NCI-H226 (cell line): Measurements from ENCODE around the gene BTBD6.

ENCODE experiments used
- DNase-seq: peaks from one replicate; pipeline ENCODE4 v3.0.0-alpha.2; 2015

Gene BTBD6

DNA sequence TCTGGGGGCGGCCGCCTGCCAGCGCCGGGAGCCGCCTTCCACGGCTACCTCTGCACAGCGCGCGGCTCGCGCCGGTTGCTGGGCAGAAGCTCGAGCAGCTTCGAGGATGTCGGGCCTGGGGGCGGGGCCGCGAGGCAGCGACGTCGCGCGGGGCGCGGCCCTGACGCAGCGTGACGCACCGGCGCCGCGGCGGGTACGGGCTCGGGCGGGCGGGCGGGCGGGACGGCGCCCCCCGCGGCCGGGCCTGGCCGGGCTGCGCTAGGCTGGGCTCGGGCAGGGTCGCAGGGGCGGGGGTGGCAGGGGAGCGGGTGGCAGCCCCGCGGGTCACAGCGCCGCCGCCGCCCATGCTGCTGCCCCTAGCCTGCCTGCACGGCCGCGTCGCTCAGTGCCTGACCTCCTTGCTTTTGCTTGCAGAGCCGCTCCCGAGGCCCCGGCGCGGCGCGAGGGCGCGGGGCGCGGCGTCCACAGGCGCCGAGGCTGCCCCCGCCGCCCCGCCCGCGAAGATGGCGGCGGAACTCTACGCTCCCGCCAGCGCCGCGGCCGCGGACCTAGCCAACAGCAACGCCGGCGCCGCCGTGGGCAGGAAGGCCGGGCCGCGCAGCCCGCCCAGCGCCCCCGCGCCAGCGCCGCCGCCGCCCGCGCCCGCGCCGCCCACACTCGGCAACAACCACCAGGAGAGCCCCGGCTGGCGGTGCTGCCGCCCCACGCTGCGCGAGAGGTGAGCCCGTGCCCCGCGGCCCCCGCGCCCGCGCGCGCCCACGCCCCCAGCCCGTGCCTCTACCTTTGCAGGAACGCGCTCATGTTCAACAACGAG lies at the start of gene BTBD6:
Gene BTBD6, plus strand, starts transcription at position 166 of the 814 bp plus-strand sequence. Its CDS starts 179 bp downstream, at position 345.
- DNase-seq: peak; percentile 79

DNA sequence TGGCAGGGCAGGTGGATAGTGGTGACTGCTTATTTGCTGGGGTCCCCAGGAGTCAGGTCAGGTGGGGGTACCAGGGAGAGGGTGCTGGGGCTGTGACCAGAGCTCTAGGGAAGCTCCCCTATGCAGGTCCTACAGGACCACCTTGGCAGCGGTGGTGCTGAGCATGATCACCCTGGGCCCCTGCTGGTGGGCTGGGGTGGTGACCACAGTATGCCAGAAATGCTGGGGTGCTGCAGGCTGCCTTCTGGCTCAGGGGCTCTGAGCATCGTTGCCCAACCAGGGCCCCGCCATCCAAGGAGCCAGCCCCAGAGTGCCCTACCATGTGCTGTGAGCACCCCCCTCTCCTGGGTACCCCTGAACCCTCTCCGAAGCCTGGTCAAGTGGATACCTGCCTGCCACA lies 49.7 kb upstream of the BTBD6 start:
- no peak for DNase-seq

DNA sequence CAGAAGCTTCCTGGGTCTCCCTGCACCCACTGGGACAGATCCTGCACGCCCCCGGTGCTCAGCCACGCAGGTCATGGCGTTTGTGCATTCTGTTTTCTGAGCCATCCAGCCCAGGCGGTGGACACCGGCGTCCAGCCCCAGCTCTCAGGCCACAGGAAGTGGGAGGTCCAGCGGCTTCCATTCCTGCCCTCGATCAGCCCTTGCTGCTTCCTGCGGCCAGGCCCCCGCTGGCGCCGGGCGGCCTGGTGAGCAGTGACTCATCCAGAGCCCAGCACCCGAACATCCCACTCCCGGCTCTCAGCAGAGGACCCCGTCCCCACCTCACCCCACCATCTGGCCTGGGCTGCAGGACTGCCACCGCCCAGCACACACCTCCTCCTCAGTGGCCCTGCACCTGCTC lies 49.2 kb upstream of the BTBD6 start:
- DNase-seq: peak; percentile 73

DNA sequence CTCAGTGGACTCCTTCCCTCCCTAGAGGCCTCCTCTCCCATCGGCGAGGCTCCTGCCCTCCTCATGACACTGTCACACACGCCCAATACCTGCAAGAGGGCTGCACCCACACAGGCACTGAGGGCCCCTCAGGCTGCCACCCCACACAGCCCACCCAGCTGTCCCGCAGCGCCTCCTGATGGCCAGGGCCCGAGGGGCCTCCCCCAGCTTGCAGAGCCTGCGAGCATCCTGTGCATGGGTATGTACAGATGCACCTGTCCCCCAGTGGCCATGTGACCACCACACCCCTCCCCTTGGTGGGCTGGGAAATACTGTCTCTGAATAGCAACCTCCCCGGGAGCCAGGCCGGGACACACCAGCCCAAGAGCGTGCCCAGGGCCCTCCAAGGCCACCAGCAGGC lies 48.3 kb upstream of the BTBD6 start:
- DNase-seq: no peak

DNA sequence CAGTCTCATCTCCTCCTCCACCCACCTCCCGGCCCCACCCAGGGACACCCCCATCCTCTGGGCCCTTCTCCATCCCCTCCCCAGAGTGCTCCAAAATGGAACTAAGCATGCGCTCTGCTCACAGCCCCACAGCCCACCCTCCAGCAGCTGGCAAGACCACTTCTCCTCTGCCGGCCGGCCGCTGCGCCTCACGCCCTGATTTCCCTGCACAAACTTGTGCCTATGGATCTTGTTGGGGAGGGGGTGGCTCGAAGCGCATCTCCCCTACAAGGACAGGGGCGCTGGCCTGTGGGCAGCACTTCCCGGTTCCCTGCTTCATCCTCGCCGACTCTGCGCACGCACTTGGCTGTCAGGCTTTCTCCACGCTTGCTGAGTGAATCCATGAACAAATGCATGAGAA lies 47.7 kb upstream of the BTBD6 start:
- no peak for DNase-seq

DNA sequence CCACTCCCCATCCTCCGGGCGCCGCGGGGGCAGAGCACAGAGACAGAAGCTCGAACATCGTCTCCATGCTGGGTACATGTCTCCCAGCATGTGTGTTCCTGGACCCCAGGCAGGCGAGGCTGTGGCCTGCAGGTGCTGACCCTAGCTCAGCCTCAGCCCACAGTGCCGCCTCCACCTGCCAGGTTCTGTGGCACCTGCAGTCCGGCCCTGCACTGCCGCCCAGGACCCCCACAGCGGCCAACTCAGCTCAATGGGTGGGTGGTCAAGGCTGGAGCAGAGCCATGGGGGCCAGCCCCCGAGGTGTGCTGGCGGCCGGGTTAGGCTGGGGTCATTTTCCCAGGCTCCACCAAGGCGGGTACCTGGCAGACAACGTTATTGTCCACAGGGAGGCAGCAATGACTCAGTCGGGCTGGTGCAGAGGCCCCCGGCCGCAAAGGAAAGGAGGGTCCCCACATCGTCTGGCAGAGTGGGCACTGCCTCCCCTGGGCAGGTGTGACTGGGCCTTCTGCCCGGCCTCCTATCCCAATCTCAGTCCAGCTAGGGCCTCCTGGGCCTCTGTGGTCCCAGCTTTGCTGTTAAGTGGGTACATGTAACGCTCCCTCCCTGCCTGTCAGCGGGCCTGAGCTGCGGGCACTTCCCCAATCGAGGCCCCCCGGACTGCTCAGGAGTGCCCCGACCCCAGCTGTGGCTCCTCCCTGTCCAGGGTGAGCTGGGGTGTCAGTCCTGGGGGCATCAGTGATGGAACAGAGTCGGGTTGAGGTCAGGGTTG lies 47.0 kb upstream of the BTBD6 start:
- no peak for DNase-seq

DNA sequence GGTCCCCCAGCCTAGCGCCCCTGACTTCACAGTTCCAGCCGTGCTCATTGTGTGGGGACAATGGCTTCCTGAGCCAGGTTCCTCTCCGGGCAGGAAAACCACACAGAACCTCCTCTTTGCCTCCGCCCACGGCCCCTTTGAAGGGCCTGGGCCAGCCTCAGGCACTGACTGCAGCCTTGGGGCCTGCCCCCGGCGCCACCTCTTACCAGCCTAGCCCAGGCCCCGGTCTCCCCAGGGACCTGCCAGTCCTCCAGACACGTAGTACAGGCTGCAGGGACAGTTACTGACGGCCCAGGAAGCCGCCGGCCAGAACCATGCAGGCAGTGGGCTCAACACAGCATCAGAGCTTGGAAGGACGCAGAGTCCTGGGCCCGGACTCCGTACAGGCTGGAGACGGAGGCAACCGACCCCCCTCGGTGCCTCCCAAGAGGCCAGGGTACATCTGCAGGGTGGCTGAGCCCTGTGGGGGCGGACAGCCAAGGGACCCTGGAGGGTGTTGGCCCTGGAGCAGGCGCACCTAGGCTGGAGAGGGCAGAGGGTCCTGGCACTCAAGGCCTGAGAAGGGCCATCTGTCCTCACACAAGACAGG lies 46.3 kb upstream of the BTBD6 start:
- DNase-seq: no peak

DNA sequence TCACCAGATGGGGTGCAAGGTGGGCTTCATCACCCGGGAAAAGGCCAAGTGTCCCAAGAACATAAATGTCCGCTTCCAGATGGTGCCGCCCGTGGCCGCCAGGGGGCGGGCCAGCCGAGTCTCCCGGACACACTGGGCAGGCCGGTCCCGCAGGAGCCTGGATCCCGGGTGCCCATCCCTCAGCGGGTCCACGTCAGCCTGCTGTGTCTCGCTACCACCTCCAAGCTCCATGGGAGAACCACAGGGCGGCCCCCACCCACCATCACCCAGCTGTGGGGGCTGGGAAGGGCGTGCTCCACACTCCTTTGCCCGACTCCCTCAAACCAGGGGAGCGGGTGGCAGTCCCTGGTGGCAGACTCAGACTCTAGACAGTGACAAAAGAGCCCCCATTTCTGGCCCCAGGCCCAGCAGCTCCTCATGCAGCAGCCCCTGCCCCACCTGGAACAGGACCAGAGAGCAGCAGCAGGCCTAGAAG lies 45.2 kb upstream of the BTBD6 start:
- DNase-seq: peak; percentile 31

DNA sequence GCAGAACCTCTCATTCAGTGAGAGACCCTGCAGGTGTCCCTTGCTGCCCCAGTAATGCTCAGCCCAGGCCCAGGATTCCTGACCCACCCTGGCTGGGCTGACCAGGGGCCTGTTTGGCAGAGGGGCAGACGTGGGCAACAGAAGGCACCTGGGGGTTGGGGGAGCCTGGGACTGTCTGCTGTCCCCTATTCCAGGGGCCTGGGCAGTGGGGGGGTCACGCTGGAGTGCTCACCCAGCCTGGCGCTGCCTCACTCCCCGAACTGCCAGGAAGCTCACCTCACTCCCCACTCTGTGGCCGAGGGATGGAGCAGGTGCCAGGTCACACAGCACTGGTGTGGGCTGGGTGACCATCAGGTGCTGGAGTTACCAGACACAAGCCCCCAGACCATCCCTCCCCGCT lies 44.6 kb upstream of the BTBD6 start:
- no peak for DNase-seq

DNA sequence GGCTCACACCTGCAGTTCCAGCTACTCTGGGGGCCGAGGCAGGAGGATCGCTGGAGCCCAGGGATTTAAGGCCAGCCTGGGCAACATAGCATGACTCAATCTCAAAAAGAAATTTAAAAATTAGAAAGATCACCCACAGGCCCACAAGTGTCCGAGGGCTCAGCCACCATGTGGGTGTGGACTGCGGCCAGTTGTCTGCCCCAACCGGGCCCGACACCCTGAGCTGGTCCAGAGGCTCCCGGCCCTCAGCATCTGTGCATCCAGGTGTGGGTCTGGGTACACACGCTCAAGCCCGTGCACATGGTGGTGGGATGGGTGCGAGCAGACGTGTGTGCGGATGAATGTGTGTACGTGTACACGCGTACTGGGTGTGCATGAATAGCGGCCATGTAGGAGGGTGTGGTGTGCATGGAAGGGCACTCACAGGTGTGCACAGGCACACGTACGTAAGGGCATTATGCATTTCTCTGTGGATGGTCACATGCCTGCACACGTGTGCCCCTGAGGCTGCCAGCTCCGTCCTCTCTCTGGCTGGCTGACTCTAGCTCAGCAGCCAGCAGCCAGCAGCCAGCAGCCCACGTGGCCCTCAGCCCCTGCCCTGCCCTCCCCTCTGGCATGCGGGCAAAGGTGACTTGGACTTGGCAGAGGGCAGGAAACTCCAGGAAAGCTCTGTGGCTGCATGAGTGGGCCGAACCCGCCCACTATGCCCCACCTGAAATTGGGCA lies 44.0 kb upstream of the BTBD6 start:
- peak; percentile 31 for DNase-seq

DNA sequence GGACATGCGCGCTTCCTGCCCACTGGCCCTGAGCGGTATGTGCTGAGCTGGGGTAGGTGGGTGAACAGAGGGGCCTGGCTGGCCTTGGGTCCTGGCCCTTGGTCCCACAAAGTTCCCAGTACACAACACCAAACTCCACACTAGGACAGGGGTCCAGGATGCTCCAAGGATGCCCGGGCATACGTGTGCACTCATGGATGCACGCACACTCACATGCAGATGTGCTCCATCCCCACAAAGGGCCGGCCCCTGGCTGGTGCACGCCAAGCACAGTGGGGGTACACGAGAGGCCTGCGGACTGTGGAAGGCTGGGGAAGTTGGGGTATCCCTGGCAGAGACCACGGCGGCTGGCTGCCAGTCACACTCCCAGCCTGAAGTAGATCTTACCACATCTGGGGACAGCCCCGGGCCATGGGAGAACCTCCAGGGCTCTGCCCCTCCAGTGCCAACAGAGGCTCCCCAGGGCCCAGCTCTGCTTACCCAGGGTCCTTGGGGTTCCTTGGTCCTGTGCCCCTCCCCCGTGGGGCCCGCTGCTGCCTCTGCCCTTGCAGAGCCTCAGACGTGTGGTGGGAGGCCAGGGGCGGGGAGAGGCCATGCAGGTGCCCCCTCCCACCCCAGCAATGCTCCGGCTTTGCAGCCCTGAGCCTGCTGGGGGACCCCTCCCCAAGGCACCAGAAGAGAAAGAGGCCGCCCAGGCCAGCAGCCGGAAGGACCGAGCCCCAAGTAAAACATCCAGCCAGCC lies 43.2 kb upstream of the BTBD6 start:
- DNase-seq: no peak

DNA sequence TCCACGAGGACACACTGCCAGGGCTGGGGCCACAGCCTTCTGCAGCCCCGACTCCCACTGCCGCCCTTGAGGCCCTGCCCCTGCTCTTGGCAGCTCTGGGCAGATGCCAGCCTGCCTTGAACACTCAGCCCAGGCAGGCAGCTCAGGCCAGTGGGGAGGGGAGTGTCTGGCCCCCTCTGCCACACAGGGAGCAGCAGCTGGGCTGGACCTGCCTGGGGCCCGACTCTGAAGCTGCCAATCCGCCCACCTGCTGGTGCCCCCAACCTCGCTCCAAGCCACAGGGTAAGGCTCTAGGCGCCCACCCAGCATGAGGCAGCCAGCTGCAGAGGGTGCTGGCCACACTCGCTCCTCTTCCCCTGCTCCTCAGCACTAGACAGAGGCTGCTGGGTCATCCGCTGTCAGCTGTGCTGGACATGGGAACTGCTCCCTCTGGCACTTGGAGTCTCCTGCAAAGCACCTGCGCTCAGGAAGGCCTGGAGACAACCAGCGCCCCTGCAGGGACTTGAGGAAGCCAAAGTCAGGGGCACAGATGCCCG lies 42.6 kb upstream of the BTBD6 start:
- no peak for DNase-seq

DNA sequence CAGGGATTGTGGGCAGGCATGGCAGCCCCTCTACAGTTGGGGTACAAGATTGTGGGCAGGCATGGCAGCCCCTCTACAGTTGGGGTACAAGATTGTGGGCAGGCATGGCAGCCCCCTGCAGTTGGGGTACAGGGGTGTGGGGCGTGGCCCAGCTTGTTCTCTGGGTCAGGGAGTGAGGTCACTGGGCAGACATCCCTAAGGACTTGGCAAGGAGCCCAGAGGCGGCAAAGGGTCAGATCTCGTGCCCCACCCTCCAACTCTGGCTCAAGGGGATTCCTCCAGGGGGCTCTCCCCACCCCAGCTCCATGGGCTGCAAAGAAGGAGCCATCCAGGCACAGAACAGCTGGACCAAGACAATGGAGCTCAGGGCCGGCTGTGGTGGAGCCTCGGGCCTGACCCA lies 41.5 kb upstream of the BTBD6 start:
- no peak for DNase-seq

DNA sequence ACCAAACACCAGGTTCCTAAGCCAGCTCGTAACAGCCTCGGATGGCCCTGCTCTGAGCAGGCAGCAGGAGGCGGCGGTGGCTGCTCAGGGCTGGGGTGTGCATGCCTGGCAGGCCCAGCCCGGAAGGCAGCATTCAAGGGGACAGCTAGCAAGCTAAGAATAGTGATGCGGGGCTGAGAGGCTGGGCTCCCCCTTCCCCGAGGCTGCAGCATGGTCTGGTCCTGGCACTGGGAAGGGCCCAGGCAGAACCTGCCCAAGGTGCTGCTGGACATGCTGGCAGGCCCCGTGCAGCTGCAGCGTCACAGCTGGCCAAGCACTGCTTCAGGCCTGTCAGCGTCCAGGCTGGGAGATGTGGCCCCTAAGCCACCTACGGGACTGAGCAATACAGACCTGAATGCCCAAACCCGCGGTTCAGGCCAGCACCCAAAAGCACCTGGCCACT lies 40.9 kb upstream of the BTBD6 start:
- DNase-seq: no peak

DNA sequence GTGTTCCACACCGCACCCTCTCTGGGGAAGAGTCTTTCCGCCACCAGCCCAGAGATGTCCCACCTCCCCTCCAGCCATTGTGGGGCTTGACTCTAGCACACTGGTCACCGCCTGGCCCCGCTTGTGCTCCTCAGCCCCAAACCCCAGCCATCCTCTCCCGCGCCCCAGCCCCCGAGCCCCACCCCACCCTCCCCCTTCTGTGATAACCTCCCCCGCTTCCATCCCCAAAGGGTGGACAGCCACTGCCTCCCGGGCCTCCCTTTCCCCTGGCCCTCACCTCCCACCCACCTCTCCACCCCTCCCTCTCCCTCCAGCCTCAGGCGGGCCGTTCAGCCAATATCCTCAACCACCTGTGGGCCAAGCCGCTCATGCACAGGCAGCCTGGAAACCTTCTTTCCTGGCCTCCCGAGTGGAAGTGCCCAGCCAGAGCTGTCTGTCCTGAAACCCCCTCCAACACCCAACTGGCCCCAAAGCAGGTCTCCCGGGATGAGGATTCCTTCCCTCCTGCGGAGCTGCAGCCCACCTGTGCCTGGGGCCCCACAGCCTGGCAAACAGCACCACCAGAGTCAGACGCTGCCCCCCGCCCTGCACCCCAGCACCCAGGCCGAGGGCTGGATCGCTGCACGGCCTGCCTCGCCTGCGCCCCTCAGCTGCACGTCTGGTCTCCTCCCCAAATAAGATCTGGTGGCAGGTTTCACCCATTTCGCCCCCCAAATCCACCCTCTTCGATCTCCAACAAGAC lies 40.2 kb upstream of the BTBD6 start:
- no peak for DNase-seq

DNA sequence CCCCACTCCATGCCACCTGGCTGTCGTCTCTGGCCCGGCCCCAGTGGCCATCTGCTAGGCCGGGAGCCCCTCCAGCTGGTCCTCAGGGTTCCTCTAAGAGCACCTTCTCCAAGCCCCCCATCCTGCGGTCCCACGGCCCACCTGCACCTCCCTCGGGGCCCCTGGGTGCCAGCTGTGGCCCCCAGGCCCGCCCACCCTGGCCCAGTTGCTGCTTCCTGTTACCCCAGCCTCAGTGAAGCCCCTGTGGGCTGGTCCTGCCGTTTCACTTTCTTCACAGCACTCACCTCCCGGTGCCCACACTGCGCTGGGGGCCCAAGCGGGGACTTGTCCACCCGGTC lies 39.6 kb upstream of the BTBD6 start:
- DNase-seq: no peak

DNA sequence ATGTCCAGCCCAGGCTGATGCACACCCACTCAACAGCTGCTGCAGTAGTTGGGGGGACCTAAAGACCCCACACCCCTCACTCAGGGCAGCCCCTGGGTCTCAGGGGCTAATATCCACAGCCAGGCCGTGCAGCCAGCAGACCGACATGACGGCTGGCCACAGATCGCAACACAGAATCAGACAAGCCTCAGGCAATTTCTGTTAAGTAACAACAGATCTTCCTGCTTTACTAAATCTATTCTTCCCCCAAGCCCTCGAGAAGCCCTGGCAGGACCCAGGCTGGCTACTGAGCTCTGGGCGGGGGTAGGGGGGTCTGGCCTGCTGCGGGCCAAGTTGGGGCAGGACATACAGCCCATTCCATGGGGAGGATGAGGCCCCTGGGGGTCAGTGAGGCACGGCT lies 39.2 kb upstream of the BTBD6 start:
- DNase-seq: no peak

DNA sequence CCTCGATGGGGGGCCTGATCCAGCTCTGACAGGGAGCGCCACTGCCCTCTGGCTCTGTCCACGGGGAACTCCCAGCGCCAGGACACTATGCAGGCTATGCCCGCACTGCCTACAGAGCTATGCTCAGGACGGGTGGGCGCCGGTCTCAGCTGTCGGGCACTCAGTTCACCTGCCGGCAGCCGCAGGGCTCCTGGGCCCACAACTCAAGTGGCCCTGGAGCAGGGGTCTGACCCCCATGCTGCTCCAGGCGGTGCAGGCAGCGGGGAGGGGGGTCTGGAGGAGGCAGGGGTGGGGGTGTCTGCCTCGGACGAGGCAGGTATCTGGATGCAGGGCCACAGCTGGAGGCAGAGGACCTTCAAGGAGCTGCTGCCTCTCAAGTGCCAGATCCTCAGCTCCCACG lies 38.7 kb upstream of the BTBD6 start:
- no peak for DNase-seq

DNA sequence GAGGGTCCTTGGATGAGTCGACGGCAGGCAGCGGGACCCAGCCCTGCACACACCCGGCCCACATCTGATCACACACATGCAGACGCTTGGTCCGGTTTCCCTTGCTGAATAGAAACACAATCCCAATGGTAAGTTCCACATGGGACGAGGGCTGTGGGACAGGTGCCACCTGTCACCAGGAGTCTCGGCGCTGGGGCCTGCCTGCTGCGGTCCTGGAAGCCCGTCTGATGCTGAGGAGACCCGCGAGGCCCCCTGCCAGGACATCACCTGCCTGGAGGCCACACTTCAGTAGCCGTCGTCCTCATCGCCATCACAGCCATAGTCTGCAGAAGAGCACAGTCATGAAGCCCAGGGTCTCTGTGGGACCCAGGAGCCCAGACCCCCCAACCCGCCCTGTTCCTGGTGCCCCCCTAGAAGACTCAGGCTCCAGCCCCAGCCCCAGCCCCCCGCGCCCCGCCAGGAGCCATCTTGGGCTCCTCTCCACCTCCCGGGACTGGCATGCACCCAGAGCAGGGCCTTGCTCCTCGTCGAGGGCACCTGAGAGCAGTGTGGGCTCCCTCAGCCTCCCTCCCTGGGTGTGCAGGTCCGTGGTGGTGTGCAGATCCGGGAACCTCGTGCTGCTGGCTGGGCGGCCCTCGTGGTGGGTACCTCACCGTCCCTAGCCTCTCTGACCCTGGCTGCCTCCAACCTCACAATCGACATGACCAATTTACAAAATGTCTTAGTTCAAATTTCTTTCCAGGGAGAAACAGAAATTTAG lies 37.9 kb upstream of the BTBD6 start:
- no peak for DNase-seq

DNA sequence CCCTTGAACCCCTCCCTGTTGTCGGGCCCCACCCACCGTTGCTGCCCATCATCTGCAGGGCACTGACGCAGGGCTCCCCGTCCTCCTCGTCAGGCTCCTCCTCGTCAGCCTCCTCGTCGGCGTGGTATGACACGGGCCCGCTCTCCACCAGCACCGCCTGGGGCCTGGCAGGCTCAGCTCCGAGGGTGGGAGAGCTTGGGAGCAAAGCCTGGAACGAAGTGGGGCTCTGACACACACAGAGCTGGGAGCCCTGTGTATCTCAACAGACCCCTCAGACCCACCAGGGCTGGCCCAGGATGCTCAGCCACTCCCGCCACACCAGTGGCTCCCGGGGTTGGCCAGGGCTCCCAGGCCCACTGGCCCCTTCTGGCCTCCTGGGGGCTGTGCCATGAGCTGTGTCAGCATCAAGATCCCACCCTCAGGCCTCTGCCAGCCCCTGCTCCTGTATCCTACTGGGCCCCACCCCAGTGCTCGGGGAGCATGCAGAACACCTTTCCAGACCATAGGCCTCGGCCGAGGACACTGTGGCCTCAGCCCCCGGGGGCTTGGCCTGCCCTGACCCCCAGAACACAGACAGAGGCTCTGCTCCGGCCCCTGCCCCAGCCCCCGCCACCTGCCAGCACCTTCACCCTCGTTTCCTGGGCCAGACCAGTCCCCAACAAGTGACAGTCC lies 37.1 kb upstream of the BTBD6 start:
- DNase-seq: no peak
